T follicular helper cell (primary cell): ENCODE data around the gene EXPH5.
"Not testable (repeated sequence)": the region's sequence is repeated elsewhere in the genome, so short reads cannot be mapped to it uniquely, and the experiment has no call there.

ENCODE experiments used
- DNase-seq: peaks from one replicate; pipeline ENCODE4 v3.0.0-alpha.2; 2020; ENCODE audit warnings: low read depth
- total RNA-seq, 2 experiments: gene quantifications; one replicate each; lab custom pipeline; 2026; lab: John Stamatoyannopoulos, UW

The EXPH5 gene, protein sequence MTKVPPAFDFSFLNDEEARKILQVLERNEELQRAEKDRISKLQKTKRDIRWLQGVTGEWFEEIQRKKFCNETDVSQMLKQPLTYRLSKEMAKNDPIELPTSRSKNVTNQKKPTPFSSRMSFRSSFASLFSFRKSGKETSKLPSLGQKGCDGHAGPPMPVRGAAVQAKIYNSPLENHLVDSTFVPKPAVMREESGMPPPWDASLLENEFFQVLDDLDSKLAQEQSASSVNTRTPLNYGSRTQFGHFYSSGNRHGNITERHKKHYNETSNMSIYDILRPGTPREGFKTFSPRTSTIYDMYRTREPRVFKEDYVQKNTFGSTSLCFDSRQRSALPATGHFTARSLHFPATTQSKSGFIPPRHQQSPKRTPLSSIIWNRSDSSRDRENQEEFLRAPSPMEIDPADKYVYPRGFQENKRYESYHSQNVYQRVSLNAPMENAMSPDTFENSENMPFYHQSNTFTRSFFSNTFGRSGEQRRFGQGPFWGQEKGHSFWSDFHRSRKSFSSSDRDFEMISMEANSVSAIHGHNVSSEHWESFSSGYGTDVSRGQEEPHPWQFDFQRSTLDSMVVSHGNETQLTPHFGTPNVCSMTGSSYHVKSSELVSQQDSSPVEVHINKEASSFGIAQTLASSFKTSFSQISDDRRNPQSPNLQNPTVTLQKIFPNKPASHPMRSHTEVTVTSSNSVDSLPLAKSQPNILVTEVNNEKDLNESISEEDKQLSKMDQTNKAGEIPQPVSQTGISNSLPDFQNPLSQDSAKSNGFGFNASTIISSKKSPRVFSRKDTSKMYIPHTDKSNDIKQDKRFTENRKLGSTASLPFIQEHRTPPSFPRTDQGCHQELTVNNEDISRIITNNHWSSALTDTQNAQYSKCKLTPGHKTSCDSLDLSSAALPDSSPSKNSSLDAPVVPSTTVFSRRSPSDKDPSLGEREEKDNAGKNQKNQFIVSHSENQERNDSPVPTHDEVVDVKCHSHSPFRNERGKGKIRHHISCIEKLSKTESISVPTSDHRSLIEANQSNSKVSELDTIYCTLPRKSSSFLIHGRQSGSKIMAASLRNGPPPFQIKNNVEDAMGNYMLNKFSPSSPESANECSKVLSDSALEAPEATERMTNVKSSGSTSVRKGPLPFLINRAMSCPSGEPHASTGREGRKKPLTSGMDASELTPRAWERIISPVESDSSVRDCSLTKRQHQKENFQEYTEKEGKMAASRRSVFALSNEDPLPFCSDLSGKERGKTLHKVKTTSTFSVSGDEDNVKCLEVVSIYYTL (N-terminal part only)
- total RNA-seq = 5.0 to 11.4 reads per million in 2 experiments

DNA sequence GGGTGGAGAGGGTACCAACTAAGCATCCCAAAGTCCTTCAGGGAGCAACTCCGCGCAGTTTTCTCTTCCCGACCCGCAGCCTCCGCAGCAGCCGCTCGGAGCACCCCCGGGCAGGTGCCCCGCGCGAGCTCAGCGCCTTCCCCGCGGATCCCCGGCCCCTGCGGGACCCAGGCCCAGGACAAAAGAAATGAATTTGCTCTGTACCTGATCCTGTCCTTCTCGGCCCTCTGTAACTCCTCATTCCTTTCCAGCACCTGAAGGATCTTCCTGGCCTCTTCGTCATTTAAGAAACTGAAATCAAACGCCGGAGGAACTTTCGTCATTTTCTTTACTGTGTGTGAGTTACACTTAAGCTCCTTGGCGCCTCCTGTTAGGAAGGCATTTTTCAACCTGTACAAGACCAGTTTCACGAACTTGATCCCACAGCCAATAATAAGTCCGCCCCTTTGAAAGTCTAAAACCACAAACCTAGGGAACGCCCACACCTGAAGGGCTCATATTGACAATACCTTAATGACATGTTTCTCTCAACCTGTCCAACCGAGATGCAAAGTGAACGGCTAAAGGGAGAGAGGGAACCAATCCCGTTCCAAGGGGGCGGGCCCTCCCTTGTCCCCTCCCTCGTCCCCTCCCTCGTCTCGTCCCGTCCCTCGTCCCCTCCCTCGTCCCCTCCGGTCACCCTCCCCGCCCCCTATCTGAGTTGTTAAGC lies at the start of gene EXPH5:
EXPH5 (minus strand) TSS at position 555 of the 709 bp plus-strand sequence; CDS start at position 323, 232 bp downstream.
- peak; percentile 79 for DNase-seq

GRCh38 chr11:108641752-108642151 lies 48.2 kb upstream of the EXPH5 start:
- not testable (repeated sequence) for DNase-seq

DNA sequence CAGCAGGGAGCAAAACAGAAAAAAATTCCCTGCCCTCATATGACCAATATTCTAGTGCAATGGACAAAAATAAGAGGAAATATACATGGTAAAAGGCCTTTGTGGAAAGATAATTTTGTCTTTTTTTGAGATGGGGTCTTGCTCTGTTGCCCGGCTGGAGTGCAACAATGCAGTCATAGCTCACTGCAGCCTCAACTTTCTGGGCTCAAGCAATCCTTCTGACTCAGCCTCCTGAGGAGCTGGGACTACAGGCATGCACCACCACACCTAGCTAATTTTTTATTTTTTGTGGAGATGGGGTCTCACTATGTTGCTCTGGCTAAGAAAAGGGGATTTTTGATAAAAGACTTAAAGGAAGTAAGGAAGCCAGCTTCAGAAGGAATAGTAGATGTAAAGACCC lies 45.6 kb upstream of the EXPH5 start:
- DNase-seq = no peak

GRCh38 chr11:108636222-108636621 lies 42.7 kb upstream of the EXPH5 start:
- DNase-seq = no peak

- no peak for DNase-seq
Observed at GRCh38 chr11:108635106-108635505, 41.5 kb upstream of the EXPH5 start.

DNA sequence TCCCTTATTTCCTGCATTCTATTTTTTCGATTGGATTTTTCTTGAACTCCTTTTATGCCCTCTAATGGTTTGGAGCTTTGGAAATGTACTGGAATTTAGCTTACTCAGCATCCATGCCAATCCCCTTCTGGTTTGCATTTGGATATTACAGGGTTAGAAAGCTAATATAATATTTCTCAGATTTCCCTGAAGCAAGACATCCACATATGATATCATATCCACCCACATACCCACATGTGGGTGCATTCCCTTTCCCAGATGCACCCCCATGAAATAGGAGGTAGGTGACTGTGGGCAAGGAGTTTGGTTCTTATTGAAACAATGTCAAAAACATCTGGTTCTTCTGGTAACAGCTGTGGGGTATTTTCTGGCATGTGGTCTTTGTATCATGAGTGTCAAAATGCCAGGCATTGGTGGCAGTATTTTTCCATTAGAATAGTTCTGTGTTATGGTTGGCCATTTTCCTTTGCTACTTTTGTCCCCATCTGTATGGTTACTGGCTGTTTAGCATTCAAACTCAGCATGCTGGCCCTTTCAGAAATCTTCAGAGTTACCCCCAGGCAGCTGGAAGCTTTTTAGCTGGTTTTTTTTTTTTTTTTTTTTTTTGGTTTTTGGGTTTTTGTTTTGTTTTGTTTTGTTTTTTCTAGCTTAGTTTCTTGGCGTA lies 38.6 kb upstream of the EXPH5 start:
- DNase-seq = no peak

- DNase-seq = no peak
Observed at GRCh38 chr11:108629274-108629673, 35.7 kb upstream of the EXPH5 start.

DNA sequence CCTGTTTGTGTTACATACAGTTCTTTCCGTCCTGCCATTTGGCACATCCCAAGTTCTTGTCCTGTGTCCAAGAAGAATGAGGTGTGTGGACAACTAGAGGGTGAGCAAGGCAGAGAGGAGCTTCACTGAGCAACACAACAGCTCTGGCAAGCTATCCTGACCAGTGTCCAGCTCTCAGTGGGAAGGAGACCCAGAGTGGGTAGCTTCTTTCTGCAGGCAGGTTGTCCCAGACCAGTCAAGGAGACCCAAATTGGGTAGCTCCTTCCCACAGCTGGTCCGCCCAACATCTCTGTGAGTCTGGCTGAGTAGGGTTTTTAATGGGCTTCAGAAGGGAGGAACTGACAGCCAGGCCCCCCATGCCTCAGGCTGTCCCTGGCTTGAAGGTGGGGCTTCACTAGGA lies 35.2 kb upstream of the EXPH5 start:
- no peak for DNase-seq

- no peak for DNase-seq
Observed at GRCh38 chr11:108628326-108628725, 34.8 kb upstream of the EXPH5 start.

- DNase-seq = no peak
Observed at GRCh38 chr11:108624196-108624925, 30.8 kb upstream of the EXPH5 start.

- DNase-seq = no peak
Observed at GRCh38 chr11:108622341-108622740, 28.8 kb upstream of the EXPH5 start.

DNA sequence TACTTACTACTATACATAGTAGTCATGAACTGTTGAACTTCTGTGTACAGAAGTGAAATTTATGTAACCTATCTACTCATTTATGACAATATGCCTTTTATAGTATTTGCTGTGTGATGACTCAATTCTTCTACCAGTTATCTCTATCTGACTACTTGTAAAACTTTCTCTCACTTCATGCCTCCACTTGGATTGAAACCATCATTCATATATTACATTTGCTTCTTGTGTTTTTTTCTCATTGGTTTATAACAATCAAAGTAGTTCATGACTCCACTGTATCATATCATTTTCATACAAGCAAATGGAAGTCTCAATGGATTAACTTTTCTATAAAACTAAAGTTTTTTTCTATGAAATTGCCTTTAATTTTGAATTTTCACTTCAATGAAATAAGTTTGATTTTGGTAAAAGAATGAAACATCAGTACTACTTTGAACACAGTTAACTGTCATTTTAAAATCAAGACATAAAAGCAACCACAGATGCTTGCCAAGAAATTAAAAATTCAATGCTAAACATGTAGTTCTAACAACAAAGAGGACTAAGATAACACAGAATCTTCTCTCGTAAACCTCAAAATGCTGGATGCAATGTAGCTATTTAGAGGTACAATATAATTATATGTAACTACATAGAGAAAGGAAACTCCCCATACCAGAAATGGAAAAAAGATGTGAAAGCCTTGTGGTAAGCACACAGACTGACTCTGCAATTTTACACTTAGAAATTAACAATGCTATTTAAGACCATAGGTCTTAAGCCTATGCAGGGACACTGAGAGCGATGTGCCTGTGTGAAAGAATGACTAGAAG lies 27.6 kb upstream of the EXPH5 start:
- DNase-seq = no peak

GRCh38 chr11:108618529-108618928 lies 25.0 kb upstream of the EXPH5 start:
- DNase-seq = no peak

DNA sequence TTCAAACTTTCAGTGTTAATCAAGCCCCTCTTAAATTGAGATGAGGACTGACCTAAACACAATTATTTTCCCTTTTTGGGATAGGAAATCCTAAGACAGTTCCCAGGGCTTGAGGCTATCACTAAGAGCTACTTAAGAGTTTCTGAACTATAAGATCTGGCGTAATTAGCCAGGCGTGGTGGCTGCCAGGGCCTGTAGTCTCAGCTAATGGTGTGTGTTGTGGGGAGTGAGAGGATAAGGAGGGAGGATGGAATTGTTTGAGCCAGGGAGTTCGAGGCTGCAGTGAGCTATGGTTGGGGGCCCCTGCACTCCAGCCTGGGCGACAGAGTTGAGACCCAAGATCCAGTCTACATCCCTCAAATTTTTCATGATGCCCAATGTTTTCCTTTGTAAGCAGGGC lies 23.5 kb upstream of the EXPH5 start:
- no peak for DNase-seq

GRCh38 chr11:108616549-108616948 lies 23.0 kb upstream of the EXPH5 start:
- DNase-seq = no peak

DNA sequence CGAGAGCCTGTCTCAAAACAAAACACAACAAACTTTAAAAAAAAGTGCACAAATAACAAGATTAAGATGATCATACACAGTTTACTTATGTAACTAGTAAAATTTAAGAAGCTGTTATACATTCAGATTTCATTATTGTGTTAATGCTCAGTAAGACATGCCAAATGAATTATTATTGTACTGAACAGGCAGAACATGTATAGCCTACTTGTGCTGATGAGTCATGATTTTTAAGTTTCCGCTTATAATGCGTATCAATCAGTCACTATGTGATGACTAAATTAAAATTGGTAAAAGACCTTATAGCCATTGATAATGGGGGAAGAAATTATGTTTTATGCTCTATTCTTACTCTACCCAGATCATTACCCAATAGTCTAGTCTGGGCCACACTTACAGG lies 20.5 kb upstream of the EXPH5 start:
- DNase-seq = no peak

GRCh38 chr11:108609682-108610081 lies 16.1 kb upstream of the EXPH5 start:
- DNase-seq = no peak

DNA sequence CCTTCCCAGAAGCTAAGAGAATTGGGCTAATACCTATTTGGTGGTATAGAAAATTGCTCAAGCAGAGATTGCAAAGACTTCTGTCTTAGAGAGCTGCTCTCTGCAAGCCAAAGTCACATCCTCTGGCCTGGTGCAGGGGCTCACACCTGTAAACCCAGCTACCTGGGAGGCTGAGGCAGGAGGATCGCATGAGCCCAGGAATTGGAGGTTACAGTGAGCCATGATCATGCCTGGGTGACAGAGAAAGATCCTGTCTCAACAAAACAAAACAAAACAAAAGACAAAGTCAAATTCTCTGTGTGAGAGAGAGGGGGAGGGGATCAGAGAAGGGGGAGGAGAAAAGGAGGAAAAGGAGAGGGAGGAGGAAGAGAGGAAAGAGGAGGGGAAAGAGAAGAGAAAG lies 15.0 kb upstream of the EXPH5 start:
- no peak for DNase-seq

DNA sequence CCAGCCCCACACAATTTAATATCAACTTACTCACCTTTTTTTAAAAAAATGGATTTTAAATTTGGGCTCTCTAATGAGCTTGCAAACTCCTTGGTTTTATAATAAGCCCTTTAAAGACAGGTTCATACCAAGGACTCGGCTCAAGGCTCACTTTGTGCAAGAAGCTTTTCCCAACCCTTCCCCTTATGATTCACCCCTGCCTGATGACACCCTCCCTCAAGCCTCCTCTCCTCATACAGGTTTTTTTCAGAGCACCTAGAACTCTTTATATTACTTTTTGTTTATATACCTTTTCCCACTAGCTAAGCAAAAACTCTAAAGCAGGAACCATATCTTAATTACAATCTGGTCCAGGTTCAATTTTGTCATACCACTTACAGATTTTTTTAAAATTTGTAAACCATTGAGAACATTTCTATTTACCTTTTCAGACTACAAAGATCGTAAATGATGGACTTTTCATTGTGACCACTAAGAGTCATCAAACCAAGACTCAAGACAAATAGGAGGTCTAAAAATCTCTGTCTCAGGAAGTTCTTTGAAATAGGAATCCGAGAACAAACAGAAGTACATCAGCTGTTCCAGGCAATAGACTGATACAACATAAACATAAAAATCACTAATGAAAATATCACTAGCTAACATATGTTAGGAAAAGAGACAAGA lies 13.1 kb upstream of the EXPH5 start:
- no peak for DNase-seq
